Kidney (tissue), 14 donors: ENCODE results near the gene BCAP29. TPM values are rescaled to one million over a fixed set of nuclear protein-coding genes. Genes with fewer than 3 reads are reported as not detected.

Experiments
- DNase-seq, 5 donors: peaks; one replicate each; pipeline ENCODE4 v3.0.0-alpha.2; 2013 to 2020
- FAIRE-seq: peaks from 2 replicates; lab custom pipeline; 2012; peaks lifted over from hg19 to GRCh38; lab: Jason Lieb, UNC
- H3K27ac ChIP-seq, 2 donors: one replicate each; pipeline ENCODE4 v1.7.0; 2013; ENCODE audit warnings: low read depth in 2 of 2, low read length in 2 of 2, inconsistent platforms in 1 of 2
- H3K27me3 ChIP-seq: one replicate; pipeline ENCODE4 v1.7.1; 2013; ENCODE audit warnings: low read length, inconsistent platforms; ENCODE audit not compliant: control insufficient read depth, insufficient read depth
- H3K36me3 ChIP-seq, 3 donors: one replicate each; pipeline versions ENCODE4 v1.7.0 to v1.7.1; 2013; ENCODE audit warnings: low read length in 3 of 3, control low read depth in 1 of 3, inconsistent platforms in 1 of 3; ENCODE audit not compliant: insufficient read depth in 3 of 3, control insufficient read depth in 2 of 3
- H3K4me1 ChIP-seq, 3 donors: one replicate each; pipeline versions ENCODE4 v1.7.0 to v1.7.1; 2013; ENCODE audit warnings: low read length in 3 of 3, inconsistent platforms in 1 of 3, low read depth in 1 of 3; ENCODE audit not compliant: control insufficient read depth in 2 of 3, insufficient read depth in 2 of 3
- H3K4me3 ChIP-seq, 3 donors: one replicate each; pipeline versions ENCODE4 v1.7.0 to v1.8.1; 2013; ENCODE audit warnings: low read length in 3 of 3, control low read depth in 1 of 3, inconsistent platforms in 1 of 3
- H3K9ac ChIP-seq, 3 donors: one replicate each; pipeline versions ENCODE4 v1.7.0 to v1.7.1; 2013; ENCODE audit warnings: low read length in 3 of 3, control low read depth in 1 of 3, inconsistent platforms in 1 of 3
- H3K9me3 ChIP-seq, 3 donors: one replicate each; pipeline versions ENCODE4 v1.7.0 to v1.7.1; 2013; ENCODE audit warnings: low read length in 3 of 3, control low read depth in 1 of 3, inconsistent platforms in 1 of 3; ENCODE audit not compliant: control insufficient read depth in 2 of 3, insufficient read depth in 1 of 3
- CTCF ChIP-seq: IDR thresholded peaks from 3 replicates; pipeline ENCODE4 v1.5.1; 2012; ENCODE audit warnings: mild to moderate bottlenecking, moderate library complexity, borderline replicate concordance; ENCODE audit not compliant: insufficient read depth; ENCODE audit errors: extremely low read depth
- intact Hi-C: fragments of 100-400 bp; cut with DNase I; formaldehyde crosslinking; loops from one replicate; pipeline ENCODE4 v1.11.1; 2022
- polyA plus RNA-seq: library from polyadenylated mRNA; stranded (reverse); fragments of 350-450 nt; fragmentation: Illumina TruSeq; extraction: RNeasy Lipid Tissue Mini Kit (QIAGEN cat#74804); gene quantifications from one replicate; pipeline ENCODE4 v1.2.3, GENCODE V29; 2014; ENCODE audit warnings: low read depth, low replicate concordance; ENCODE audit not compliant: insufficient read depth
- total RNA-seq: library from RNA; stranded (reverse); fragmentation: NEBNext Ultra II Directional; extraction: Animal tissue kit (Norgen Biotek cat#: 25700); gene quantifications from one replicate; pipeline ENCODE4 v1.2.1, GENCODE V29; 2021
- donor health status: control.
- donor health status: control.
- donor health status: control.
- donor health status: control.
- donor health status: control.
- donor health status: DM: yes; HTN: yes; CAD: no.
- donor health status: Normal renal cell carcinoma (clear cell type).

The BCAP29 gene
- total and polyA plus RNA-seq, 2 donors from 2014 or later, result 31.2 to 50.2 TPM

DNA sequence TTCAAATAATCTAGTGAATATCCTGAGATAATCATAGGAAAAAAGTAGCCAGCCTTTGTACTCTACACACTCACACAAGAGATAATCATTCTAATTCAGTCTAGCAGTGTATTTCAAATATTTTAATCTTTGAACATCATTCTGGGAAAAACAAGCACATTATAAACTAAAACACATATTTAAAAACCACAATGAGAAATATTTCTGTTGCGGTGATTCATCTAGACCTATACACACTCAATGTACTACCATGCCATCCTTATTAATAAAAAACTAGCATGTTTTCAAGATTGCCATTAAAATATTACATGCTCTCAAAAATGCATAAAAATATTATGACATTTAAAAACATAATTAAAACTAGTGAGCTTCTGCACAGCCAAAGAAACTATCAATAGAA is 28.1 kb upstream of the BCAP29 start:
- DNase-seq (no peak), FAIRE-seq (no peak)
- H3K9me3 ChIP-seq, result no peaks in the 10 kb centered on the region
- no peak overlapping the region for H3K9ac ChIP-seq
- H3K27me3 ChIP-seq, result no peaks in the 10 kb centered on the region
- H3K4me1 ChIP-seq, result no peaks in the 10 kb centered on the region
- H3K4me3 ChIP-seq, result no peak overlapping the region
- no peak for TF ChIP-seq CTCF
- peaks cover 2 to 8% (median 3%) of the 10 kb centered on the region in 3 donors for H3K36me3 ChIP-seq
- H3K27ac ChIP-seq, result no peak overlapping the region
- intact Hi-C loops, result no loop called here

GRCh38 chr7:107555893-107556292 is 24.2 kb upstream of the BCAP29 start:
- intact Hi-C loops, result no loop called here
- H3K36me3 ChIP-seq, result peaks cover 3 to 6% (median 5%) of the 10 kb centered on the region in 3 donors

DNA sequence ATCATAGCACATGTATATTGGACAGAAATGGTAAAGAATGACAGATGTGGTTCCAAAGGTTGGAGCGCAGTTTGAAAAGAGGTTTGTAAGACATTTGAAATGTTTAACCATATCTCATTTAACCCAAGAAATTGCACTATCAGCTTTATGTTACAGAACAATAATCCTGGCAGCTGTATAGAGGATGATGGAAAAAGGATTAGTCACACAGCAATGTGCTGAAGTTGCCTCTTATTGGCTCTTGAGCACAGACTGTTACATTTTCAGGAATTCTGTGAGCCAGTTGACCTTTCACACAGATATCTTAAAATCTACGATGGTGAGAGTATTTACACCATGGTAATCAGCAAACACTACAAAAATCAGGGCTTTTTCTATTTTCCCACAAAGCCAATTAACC is 20.2 kb upstream of the BCAP29 start:
- H3K4me3 ChIP-seq, result no peak overlapping the region
- TF ChIP-seq CTCF, result no peak
- H3K9ac ChIP-seq, result no peak overlapping the region
- intact Hi-C loops, result no loop called here
- DNase-seq (no peak), FAIRE-seq (no peak)
- no peak overlapping the region for H3K27ac ChIP-seq
- H3K27me3 ChIP-seq, result no peaks in the 10 kb centered on the region
- peaks cover 0 to 11% (median 0%) of the 10 kb centered on the region in 3 donors for H3K4me1 ChIP-seq
- no peaks in the 10 kb centered on the region for H3K9me3 ChIP-seq
- peaks cover 0 to 6% (median 5%) of the 10 kb centered on the region in 3 donors for H3K36me3 ChIP-seq

More at GRCh38 chr7:107555893-107556292, 24.2 kb upstream of the BCAP29 start:
- Histone ChIP-seq H3K4me1 (no peaks in the 10 kb centered on the region), H3K27me3 (no peaks in the 10 kb centered on the region), H3K9me3 (no peaks in the 10 kb centered on the region), H3K9ac (no peak overlapping the region), H3K27ac (no peak overlapping the region), H3K4me3 (no peak overlapping the region)
- DNase-seq (no peak), FAIRE-seq (no peak)
- TF ChIP-seq CTCF, result no peak
